DMS153 (cell line): ENCODE data around the gene CALR3.
A peak's percentile ranks its signal among the peaks of the same experiment; 100 is the strongest.
"Not testable (repeated sequence)": the region's sequence is repeated elsewhere in the genome, so short reads cannot be mapped to it uniquely, and the experiment has no call there.

ENCODE experiments used
- DNase-seq: peaks from one replicate; lab custom pipeline; 2025; lab: John Stamatoyannopoulos, UW

CALR3 gene

GRCh38 chr19:16457195-16457953, 38.6 kb downstream of the CALR3 start:
- no peak for DNase-seq

DNA sequence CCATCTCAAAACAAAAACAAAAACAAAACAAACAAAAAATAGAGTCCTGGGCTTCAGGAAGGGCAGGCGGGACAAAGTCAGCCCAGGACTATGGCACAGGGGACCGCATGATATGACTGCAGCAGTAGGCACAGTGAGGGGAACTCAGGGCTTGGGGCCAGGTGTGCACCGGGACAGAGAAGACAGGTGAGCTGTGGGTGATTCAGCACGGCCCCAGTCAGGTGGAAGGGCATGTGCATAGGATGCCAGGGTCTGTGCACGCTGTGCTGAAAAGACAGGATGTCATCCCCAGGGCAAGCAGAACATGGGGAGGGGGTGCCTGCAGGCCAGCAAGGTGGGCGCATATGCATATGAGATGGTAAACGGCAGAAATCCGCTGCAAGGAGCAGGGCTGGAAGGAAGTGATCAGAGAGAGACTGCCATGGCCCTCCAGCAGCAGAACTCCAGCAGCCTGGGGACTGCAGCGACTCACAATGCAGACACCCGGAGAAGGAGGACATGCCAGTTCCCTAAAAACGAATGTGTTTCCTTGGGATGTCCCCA, 39.2 kb downstream of the CALR3 start:
- no peak for DNase-seq

DNA sequence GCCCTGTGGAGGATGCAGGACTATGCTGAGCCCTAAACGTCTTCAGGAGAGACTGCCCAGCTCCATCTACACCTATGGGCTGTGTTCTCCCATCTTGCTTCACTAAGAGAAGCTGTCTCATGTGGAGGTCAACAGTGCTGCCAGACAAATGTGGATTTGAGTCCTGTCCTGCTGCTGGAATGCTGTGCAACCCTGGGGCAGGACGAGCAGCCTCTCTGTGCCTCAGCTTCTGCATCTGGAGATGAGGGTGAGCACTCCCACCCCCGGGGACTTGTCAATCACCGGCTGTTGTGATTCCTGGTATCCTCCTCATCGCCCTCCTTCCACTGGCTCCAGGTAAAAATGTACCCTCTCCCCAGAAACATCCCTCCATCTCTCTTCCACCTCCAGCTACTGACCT, 40.5 kb downstream of the CALR3 start:
- DNase-seq, result no peak

DNA sequence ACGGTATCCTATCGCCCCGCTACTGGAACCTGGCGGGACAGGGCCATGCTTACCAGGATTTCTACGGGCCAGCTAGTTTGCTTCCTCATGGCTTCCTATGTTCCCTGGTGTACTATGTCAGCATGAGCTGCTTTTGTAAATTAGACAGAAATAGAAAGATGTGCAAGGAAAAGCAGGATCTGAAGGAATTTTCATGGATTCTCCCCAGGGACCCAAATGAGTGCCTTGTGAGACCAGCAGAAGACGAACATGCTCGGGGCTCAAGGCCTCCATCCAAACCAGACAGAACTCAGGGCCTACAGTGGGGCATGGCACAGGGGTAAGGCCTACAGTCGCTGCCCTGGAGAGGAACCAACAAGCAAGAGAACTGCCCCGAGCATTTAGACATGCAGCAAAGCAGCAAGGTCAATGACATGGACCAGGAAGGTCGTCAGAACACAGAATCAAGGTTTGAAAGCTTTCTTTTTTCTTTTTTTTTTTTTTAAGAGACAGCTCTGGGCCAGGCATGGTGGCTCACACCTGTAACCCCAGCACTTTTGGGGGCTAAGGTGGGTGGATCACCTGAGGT, 41.5 kb downstream of the CALR3 start:
- DNase-seq, result no peak

DNA sequence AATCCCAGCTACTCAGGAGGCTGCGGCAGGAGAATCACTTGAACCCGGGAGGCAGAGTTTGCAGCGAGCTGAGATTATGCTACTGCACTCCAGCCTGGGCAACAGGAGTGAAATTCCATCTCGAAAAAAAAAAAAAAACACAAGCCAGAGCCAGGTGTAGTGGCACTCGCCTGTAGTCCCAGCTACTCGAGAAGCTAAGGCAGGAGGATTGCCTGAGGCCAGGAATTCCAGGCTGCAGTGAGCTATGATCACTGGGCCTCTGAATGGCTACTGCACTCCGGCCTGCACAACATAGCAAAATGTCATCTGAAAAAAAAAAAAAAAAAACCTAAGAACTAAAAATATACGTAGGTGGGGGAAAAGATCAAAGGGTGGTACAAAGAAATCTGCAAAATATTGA, 43.6 kb downstream of the CALR3 start:
- no peak for DNase-seq

GRCh38 chr19:16449330-16449961, 46.5 kb downstream of the CALR3 start:
- DNase-seq, result no peak

DNA sequence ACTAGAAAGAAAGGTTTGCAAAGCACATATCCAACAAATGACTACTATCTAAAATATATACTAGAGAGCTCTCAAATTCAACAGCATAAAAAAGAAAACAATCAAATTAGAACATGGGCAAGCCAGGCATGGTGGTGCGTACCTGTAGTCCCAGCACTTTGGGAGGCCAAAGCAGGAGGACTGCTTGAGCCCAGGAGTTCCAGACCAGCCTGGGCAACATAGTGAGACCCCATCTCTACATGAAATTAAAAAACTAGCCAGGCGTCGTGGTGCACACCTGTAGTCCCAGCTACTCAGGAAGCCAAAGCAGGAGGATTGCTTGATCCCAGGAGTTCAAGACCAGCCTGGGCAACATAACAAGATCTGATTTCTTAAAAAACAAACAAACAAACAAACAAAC, 47.1 kb downstream of the CALR3 start:
- not testable (repeated sequence) for DNase-seq

- DNase-seq, result no peak
Measured at GRCh38 chr19:16446724-16447368, 49.1 kb downstream of the CALR3 start.

DNA sequence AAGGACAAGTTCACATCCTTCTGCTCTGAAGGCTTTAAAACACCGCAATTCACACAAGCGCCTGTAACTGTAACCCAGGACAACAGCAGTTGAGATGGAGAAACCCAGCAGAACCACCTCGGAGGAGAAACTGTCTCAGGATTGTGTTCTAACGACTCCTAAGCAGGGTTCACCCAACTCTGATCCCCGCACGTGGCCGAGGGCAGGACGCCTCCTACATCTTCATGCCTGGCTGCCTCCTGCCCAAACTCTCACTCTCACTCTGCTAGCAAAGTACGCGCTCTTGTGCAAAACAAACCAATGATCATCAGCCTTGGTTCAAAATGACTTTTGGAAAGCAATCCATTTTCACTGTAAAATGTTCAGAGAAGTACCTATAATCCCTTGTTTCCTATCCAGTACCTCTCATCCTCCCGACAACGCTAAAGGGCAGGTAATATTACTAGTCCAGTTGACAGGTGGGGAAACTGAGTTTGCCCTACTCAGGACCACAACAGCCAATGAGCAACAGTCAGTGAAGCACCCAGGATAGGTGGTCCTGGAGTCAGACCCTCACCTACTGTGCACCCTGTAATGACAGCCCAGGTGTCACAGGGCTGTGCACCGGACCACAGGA, 49.8 kb downstream of the CALR3 start:
- no peak for DNase-seq

DNA sequence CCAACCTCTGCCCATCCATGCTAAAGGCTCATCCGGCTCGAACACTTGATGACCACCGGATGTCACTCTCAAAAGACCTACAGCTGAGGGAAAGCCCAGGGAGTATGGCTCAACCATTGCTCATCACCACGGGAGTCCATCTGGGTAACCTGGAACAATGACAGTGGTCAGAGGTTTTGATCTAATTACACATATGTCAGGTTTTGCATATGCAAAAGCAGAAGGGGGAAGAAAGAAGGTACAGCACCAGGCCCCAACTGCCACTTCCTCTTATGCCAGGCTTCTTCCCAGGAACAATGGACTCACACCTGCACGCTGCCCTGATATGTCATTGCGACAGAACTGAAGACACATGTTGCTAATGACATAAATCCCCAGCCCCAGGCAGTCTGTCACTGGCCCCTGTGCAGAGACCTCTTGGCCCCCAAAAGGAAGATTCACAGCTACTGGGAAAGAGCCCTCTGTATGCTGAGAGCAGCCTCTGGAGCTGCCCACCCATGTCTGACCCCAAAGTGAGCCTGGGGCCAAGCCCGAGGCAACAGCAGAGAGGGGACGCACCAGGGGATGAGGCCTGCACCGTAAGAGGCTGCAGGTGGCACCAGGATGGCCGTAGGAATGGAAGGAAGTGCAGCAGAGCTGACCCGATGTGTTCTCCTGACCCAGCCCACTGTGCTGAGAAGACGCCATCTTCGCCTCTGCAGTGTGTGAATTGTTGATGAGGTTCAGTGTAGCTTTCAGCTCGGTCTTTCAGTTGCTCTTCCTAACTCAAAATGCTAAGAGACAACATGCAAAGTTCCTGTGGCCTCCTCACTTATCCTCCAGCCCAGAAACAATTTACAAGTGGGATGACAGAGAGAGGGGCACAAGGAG, 50.5 kb downstream of the CALR3 start:
- DNase-seq, result no peak

- DNase-seq, result no peak
Measured at GRCh38 chr19:16444269-16444600, 51.7 kb downstream of the CALR3 start.

GRCh38 chr19:16442386-16443276, 53.3 kb downstream of the CALR3 start:
- peak; percentile 85 for DNase-seq

GRCh38 chr19:16441661-16442162, 54.3 kb downstream of the CALR3 start:
- DNase-seq, result peak; percentile 9

DNA sequence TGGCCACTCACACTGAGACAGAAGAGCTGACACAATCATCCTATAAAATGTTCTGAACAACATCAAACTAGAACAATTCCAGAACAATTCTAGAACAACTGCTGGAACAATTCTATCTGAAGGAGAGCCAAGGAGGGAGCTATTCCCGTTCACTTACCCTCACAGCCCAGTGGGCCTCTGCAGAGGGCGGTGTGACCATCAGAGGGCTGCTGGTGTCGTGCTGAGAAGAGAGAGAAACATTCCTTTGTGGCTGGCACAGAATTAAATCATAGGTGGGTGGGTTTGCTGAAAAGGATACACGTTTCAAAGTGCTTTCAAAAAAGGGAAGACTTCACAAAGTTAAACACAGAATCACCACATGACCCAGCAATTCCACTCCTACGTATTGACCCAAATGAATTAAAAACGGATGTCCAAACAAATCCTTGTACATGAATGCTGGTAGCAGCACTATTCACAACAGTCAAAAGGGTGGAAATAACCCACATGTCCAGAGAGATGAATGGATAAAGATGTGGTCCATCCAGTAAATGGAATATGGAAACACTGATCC, 59.1 kb downstream of the CALR3 start:
- no peak for DNase-seq

DNA sequence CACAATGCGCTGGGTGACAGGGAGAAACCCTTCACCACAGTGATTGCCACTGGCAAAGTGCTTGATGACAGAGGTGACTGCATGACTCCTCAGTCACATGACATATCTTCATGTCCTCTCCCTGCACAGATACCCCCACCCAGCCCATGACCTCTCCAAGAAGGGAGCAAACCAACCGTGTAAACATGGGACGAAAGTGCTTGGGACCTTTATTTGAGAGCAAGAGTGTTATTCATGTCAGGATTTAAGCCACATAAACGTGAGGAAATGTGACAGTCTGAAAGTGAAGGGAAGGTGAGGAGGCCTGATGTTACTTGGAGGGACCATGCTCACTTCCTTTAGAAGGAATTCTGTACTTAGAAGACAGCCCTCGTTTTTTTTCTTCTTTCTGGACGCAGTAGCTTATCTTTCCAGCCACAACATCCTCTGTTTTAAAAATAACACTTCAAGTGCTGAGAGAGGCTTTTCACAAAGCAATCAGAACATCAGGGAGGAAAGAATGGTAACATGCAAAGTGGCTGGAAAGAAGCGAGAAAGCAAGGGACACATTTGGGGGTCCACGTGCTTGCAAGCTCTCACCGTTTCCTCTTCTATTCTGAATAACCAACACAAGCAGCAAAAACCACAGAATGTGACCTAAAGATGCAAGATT, 59.8 kb downstream of the CALR3 start:
- no peak for DNase-seq

GRCh38 chr19:16435238-16435917, 60.6 kb downstream of the CALR3 start:
- DNase-seq, result no peak

DNA sequence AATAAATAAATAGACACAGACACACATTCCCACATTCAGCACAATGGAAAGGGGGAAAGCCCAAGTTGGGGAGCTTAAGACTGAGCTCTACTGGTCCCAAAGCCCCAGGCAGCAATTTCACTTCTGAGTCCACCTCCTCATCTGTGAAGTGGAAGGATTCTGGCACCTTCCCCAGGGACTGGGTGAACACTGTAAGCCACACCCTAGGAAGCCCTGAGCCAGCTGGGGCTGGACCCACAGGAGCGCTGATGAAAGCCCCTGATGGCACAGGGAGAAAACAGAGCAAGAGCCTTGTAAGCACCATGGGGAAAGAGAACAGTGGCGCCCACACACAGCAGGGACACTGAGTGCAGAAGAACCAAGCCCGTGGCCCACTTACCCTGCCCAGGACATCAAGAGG, 62.0 kb downstream of the CALR3 start:
- DNase-seq, result no peak

- no peak for DNase-seq
Measured at GRCh38 chr19:16429759-16430091, 66.2 kb downstream of the CALR3 start.
